ENCODE data around the gene AMBN.

DNA sequence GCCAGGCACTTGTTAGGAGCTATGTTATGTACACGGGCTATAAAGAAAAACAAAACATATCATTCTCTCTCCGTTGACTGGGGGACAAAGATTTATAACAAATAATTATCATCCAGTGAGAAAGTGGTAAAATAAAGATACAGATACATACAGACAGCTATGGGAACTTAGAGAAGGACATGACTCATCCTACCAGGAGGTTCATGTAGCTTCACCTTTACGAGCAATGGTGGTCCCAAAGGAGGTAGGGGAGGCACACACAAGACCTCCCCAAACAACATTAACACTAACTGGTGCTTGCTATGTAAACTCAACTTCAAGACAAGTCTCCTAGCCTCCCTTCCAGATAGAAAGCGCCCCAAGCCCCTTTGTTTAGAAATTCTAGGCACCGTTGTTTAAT, 8.9 kb downstream of the AMBN start:
- TF ChIP-seq, protein P1, sequence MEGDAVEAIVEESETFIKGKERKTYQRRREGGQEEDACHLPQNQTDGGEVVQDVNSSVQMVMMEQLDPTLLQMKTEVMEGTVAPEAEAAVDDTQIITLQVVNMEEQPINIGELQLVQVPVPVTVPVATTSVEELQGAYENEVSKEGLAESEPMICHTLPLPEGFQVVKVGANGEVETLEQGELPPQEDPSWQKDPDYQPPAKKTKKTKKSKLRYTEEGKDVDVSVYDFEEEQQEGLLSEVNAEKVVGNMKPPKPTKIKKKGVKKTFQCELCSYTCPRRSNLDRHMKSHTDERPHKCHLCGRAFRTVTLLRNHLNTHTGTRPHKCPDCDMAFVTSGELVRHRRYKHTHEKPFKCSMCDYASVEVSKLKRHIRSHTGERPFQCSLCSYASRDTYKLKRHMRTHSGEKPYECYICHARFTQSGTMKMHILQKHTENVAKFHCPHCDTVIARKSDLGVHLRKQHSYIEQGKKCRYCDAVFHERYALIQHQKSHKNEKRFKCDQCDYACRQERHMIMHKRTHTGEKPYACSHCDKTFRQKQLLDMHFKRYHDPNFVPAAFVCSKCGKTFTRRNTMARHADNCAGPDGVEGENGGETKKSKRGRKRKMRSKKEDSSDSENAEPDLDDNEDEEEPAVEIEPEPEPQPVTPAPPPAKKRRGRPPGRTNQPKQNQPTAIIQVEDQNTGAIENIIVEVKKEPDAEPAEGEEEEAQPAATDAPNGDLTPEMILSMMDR (conservative IDR thresholded peaks at IDR 0.05; ENCODE audit: low read depth in 2 of 2) = no peak
- TF ChIP-seq, protein P2, sequence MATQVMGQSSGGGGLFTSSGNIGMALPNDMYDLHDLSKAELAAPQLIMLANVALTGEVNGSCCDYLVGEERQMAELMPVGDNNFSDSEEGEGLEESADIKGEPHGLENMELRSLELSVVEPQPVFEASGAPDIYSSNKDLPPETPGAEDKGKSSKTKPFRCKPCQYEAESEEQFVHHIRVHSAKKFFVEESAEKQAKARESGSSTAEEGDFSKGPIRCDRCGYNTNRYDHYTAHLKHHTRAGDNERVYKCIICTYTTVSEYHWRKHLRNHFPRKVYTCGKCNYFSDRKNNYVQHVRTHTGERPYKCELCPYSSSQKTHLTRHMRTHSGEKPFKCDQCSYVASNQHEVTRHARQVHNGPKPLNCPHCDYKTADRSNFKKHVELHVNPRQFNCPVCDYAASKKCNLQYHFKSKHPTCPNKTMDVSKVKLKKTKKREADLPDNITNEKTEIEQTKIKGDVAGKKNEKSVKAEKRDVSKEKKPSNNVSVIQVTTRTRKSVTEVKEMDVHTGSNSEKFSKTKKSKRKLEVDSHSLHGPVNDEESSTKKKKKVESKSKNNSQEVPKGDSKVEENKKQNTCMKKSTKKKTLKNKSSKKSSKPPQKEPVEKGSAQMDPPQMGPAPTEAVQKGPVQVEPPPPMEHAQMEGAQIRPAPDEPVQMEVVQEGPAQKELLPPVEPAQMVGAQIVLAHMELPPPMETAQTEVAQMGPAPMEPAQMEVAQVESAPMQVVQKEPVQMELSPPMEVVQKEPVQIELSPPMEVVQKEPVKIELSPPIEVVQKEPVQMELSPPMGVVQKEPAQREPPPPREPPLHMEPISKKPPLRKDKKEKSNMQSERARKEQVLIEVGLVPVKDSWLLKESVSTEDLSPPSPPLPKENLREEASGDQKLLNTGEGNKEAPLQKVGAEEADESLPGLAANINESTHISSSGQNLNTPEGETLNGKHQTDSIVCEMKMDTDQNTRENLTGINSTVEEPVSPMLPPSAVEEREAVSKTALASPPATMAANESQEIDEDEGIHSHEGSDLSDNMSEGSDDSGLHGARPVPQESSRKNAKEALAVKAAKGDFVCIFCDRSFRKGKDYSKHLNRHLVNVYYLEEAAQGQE (IDR thresholded peaks at IDR 0.05; ENCODE audit: unreplicated experiment) = no peak
- TF ChIP-seq POLR2AphosphoS5 (IDR thresholded peaks at IDR 0.05; ENCODE audit: low read depth) = no peak
- TF ChIP-seq, protein P3, sequence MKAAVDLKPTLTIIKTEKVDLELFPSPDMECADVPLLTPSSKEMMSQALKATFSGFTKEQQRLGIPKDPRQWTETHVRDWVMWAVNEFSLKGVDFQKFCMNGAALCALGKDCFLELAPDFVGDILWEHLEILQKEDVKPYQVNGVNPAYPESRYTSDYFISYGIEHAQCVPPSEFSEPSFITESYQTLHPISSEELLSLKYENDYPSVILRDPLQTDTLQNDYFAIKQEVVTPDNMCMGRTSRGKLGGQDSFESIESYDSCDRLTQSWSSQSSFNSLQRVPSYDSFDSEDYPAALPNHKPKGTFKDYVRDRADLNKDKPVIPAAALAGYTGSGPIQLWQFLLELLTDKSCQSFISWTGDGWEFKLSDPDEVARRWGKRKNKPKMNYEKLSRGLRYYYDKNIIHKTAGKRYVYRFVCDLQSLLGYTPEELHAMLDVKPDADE (IDR thresholded peaks at IDR 0.05) = no peak
- no peak for TF ChIP-seq STAT1 (IDR thresholded peaks at IDR 0.05; ENCODE audit: unreplicated experiment)
